Astrocyte of the spinal cord (primary cell): ENCODE results near the gene TCF12.
A peak's percentile ranks its signal among the peaks of the same experiment; 100 is the strongest.

Experiments
- DNase-seq: peaks from one replicate; pipeline ENCODE4 v3.0.0; 2011; ENCODE audit warnings: low read depth, low spot score
- H3K4me3 ChIP-seq: 2 replicates; pipeline ENCODE4 v1.5.1; 2011; ENCODE audit warnings: low read depth, mild to moderate bottlenecking, low read length, moderate library complexity
- CTCF ChIP-seq: IDR thresholded peaks from 2 replicates; pipeline ENCODE4 v1.5.1; 2012; ENCODE audit warnings: low read depth, mild to moderate bottlenecking, low read length, inconsistent platforms
- in situ Hi-C: cut with HindIII; loops from 2 replicates; pipeline ENCODE4 v1.10.0; 2017; ENCODE audit warnings: low sequenced_read_pairs

TCF12 gene

GRCh38 chr15:57216288-57216687 lies 297.8 kb downstream of the TCF12 start:
- no peak overlapping the region for H3K4me3 ChIP-seq
- DNase-seq = peak; percentile 85
- no peak for TF ChIP-seq CTCF
- in situ Hi-C loops = no loop called here

- in situ Hi-C loops = no loop called here
- H3K4me3 ChIP-seq = no peak overlapping the region
- DNase-seq = peak; percentile 74
- TF ChIP-seq CTCF = no peak
Observed at GRCh38 chr15:57217778-57218598, 299.5 kb downstream of the TCF12 start.

GRCh38 chr15:57218826-57219576 lies 300.6 kb downstream of the TCF12 start:
- DNase-seq = peak; percentile 95
- in situ Hi-C loops = no loop called here
- peak overlapping the region; percentile 65 for H3K4me3 ChIP-seq
- TF ChIP-seq CTCF = no peak

GRCh38 chr15:57220205-57220604 lies 301.8 kb downstream of the TCF12 start:
- in situ Hi-C loops = no loop called here
- DNase-seq = peak; percentile 79
- no peak for TF ChIP-seq CTCF
- H3K4me3 ChIP-seq = peak overlapping the region; percentile 65

- in situ Hi-C loops = no loop called here
- H3K4me3 ChIP-seq = peak overlapping the region; percentile 65
- no peak for TF ChIP-seq CTCF
- DNase-seq = no peak
Observed at GRCh38 chr15:57221134-57221533, 302.7 kb downstream of the TCF12 start.

- no peak for TF ChIP-seq CTCF
- no peak overlapping the region for H3K4me3 ChIP-seq
- DNase-seq = no peak
- in situ Hi-C loops = no loop called here
Observed at GRCh38 chr15:57223345-57223744, 304.9 kb downstream of the TCF12 start.
